Ishikawa (cell line): ENCODE measurements around the gene FIGLA.

Source experiments
- CEBPB ChIP-seq: IDR thresholded peaks from 2 replicates; pipeline ENCODE4 v1.6.1; 2012
- CREB1 ChIP-seq: IDR thresholded peaks from 2 replicates; pipeline ENCODE4 v1.6.1; 2012; ENCODE audit warnings: low read depth
- EGR1 ChIP-seq: IDR thresholded peaks from 2 replicates; pipeline ENCODE4 v1.6.1; 2012
- EP300 ChIP-seq: IDR thresholded peaks from 2 replicates; pipeline ENCODE4 v1.6.1; 2012; ENCODE audit warnings: borderline replicate concordance
- FOXM1 ChIP-seq: IDR thresholded peaks from 2 replicates; pipeline ENCODE4 v1.6.1; 2012; ENCODE audit warnings: low read depth, borderline replicate concordance
- MAX ChIP-seq: IDR thresholded peaks from 2 replicates; pipeline ENCODE4 v1.6.1; 2012
- NFIC ChIP-seq: IDR thresholded peaks from 2 replicates; pipeline ENCODE4 v1.6.1; 2012
- RAD21 ChIP-seq: IDR thresholded peaks from 2 replicates; pipeline ENCODE4 v1.6.1; 2012; ENCODE audit warnings: low read depth
- REST ChIP-seq: IDR thresholded peaks from 2 replicates; pipeline ENCODE4 v1.6.1; 2012; ENCODE audit warnings: low read depth, mild to moderate bottlenecking
- TAF1 ChIP-seq: IDR thresholded peaks from 2 replicates; pipeline ENCODE4 v1.6.1; 2012; ENCODE audit warnings: low read depth, mild to moderate bottlenecking
- TCF12 ChIP-seq: IDR thresholded peaks from 2 replicates; pipeline ENCODE4 v1.6.1; 2012; ENCODE audit warnings: low read depth
- TEAD4 ChIP-seq: IDR thresholded peaks from 2 replicates; pipeline ENCODE4 v1.6.1; 2012
- USF1 ChIP-seq: IDR thresholded peaks from 2 replicates; pipeline ENCODE4 v1.6.1; 2012
- YY1 ChIP-seq: IDR thresholded peaks from 2 replicates; pipeline ENCODE4 v1.6.1; 2012; ENCODE audit warnings: low read depth
- ZBTB7A ChIP-seq: IDR thresholded peaks from 2 replicates; pipeline ENCODE4 v1.6.1; 2012; ENCODE audit warnings: low read depth

Gene FIGLA

GRCh38 chr2:70789304-70790135 lies 923 bp downstream of the FIGLA start:
- TF ChIP-seq NFIC = no peak
- TF ChIP-seq TCF12 = no peak
- TF ChIP-seq REST = no peak
- no peak for TF ChIP-seq YY1
- peak; percentile 83 for TF ChIP-seq RAD21

- TF ChIP-seq REST = no peak
- no peak for TF ChIP-seq CEBPB
- no peak for TF ChIP-seq FOXM1
- peak; percentile 71 for TF ChIP-seq RAD21
Observed at GRCh38 chr2:70785137-70785911, 5.1 kb downstream of the FIGLA start.

GRCh38 chr2:70784320-70784719 lies 6.1 kb downstream of the FIGLA start:
- TF ChIP-seq REST = no peak
- no peak for TF ChIP-seq USF1
- no peak for TF ChIP-seq RAD21
- TF ChIP-seq CREB1 = no peak
- no peak for TF ChIP-seq NFIC
- no peak for TF ChIP-seq CEBPB
- no peak for TF ChIP-seq FOXM1

GRCh38 chr2:70779911-70780545 lies 10.4 kb downstream of the FIGLA start:
- no peak for TF ChIP-seq USF1
- no peak for TF ChIP-seq CEBPB
- TF ChIP-seq YY1 = no peak
- TF ChIP-seq RAD21 = no peak
- no peak for TF ChIP-seq EGR1
- no peak for TF ChIP-seq TAF1
- TF ChIP-seq TEAD4 = no peak

GRCh38 chr2:70779491-70779890 lies 11.0 kb downstream of the FIGLA start:
- TF ChIP-seq EP300 = no peak
- TF ChIP-seq FOXM1 = no peak
- no peak for TF ChIP-seq NFIC
- TF ChIP-seq USF1 = no peak
- no peak for TF ChIP-seq MAX
- no peak for TF ChIP-seq RAD21
- no peak for TF ChIP-seq TCF12
- no peak for TF ChIP-seq ZBTB7A
- TF ChIP-seq REST = no peak
- TF ChIP-seq EGR1 = no peak
- no peak for TF ChIP-seq CREB1
- TF ChIP-seq CEBPB = no peak
- TF ChIP-seq YY1 = no peak
- TF ChIP-seq TEAD4 = no peak
- TF ChIP-seq TAF1 = no peak
